ENCODE results near the gene KCNG2.

DNA sequence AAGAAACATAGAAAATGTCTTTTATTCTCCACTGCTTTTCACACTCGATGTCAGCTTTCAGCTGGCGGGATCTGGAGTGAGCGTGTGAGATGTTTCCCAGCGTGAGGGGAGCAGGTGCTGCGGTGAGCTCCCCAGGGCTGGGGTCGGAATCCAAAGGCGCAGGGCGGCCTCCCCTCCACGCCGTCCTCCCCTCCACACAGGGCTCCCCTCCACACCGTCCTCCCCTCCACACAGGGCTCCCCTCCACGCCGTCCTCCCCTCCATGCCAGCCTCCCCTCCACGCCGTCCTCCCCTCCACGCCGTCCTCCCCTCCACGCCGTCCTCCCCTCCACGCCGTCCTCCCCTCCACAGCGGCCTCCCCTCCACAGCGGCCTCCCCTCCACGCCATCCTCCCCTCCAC, 26.9 kb upstream of the KCNG2 start:
- TF ChIP-seq, protein P1, sequence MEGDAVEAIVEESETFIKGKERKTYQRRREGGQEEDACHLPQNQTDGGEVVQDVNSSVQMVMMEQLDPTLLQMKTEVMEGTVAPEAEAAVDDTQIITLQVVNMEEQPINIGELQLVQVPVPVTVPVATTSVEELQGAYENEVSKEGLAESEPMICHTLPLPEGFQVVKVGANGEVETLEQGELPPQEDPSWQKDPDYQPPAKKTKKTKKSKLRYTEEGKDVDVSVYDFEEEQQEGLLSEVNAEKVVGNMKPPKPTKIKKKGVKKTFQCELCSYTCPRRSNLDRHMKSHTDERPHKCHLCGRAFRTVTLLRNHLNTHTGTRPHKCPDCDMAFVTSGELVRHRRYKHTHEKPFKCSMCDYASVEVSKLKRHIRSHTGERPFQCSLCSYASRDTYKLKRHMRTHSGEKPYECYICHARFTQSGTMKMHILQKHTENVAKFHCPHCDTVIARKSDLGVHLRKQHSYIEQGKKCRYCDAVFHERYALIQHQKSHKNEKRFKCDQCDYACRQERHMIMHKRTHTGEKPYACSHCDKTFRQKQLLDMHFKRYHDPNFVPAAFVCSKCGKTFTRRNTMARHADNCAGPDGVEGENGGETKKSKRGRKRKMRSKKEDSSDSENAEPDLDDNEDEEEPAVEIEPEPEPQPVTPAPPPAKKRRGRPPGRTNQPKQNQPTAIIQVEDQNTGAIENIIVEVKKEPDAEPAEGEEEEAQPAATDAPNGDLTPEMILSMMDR (IDR thresholded peaks at IDR 0.05): no peak
- TF ChIP-seq POLR2A (IDR thresholded peaks at IDR 0.05): no peak

Data from transverse colon (tissue), 3 donors.